Measurements from ENCODE around the gene SRPK3.

The SRPK3 gene

GRCh38 chrX:153771415-153772315 lies 9.2 kb upstream of the SRPK3 start:
- no peak for DNase-seq

- DNase-seq = no peak
Observed at GRCh38 chrX:153772316-153773217, 8.3 kb upstream of the SRPK3 start.

DNA sequence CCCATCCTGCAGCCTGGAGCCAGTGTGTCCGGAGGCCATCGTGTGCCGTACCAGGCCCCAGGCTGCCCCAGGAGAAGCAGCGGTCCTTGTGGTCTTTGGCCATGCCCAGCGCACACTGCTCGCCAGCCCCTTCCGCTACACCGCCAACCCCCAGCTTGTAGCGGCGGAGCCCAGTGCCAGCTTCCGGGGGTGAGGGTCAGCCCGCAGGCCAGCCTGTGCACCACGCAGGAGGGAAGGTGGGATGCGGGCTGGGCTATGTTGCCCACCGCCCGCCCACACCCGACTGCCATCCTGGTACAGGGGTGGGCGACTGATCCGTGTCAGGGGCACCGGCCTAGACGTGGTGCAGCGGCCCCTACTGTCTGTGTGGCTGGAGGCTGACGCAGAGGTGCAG lies 7.6 kb upstream of the SRPK3 start:
- DNase-seq = no peak

DNA sequence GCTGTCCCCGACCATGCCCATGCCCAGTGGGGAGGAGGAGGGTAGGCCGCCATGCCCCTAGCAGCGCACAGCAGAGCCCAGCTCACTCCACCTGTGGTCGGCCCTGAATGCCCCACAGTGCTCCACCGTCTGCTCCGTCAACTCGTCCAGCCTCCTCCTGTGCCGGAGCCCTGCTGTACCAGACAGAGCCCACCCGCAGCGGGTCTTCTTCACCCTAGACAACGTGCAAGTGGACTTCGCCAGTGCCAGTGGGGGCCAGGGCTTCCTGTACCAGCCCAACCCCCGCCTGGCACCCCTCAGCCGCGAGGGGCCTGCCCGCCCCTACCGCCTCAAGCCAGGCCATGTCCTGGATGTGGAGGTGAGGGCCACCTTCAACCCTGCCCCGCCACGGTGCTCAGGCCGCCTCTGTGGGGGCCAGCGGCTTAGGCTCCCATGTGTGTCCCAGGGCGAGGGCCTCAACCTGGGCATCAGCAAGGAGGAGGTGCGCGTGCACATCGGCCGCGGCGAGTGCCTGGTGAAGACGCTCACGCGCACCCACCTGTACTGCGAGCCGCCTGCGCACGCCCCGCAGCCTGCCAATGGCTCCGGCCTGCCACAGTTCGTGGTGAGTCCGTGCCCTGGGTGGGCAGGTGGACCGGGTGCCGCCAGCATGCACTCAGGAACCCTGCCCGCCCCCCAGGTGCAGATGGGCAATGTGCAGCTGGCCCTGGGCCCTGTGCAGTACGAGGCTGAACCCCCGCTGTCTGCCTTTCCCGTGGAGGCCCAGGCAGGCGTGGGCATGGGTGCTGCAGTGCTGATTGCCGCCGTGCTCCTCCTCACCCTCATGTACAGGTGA lies 6.9 kb upstream of the SRPK3 start:
- DNase-seq = no peak

GRCh38 chrX:153774576-153775292 lies 6.1 kb upstream of the SRPK3 start:
- DNase-seq = no peak

- no peak for DNase-seq
Observed at GRCh38 chrX:153775293-153776119, 5.3 kb upstream of the SRPK3 start.

DNA sequence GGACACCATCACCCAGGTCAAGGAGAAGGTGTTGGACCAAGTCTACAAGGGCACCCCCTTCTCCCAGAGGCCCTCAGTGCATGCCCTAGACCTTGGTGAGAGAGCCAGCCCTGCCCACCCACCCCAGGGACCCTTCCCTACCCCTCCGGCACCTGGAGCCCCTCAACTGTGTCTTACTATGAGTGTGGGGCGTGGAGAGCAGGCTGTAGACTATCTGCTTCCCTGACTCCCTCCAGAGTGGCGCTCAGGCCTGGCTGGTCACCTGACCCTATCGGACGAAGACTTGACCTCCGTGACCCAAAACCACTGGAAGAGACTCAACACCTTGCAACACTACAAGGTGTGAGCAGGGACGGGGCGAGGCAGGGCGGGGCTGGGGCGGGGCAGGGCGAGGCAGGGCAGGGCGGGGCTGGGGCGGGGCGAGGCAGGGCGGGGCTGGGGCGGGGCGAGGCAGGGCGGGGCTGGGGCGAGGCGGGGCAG lies 4.7 kb upstream of the SRPK3 start:
- DNase-seq = no peak

- DNase-seq = no peak
Observed at GRCh38 chrX:153776611-153777045, 4.2 kb upstream of the SRPK3 start.

DNA sequence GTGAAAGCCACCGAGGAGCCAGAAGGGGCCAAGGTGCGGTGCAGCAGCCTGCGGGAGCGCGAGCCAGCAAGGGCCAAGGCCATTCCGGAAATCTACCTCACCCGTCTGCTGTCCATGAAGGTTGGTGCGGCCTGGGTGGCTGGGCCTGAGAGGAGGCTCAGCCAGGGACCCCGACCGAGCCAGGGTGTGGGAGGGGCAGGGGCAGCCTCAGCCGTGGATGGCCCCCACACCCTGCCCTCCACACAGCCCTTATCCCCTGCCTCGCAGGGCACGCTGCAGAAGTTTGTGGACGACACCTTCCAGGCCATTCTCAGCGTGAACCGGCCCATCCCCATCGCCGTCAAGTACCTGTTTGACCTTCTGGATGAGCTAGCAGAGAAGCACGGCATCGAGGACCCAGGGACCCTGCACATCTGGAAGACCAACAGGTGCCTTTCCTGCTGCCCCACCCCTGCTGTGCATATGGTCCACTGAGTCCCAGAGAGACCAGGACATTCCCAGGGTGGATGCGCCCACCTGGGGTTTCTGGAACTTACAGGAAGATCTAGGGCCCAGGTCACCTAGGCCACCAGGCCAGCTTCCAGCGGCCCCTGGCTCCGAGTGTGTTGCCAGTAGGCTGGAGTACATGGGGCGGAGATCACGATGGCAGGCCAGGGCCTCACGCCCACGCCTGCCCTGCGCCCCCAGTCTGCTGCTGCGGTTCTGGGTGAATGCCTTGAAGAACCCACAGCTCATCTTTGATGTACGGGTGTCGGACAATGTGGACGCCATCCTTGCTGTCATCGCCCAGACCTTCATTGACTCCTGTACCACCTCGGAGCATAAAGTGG lies 3.4 kb upstream of the SRPK3 start:
- no peak for DNase-seq

- no peak for DNase-seq
Observed at GRCh38 chrX:153778181-153778580, 2.7 kb upstream of the SRPK3 start.

- DNase-seq = no peak
Observed at GRCh38 chrX:153778684-153779101, 2.1 kb upstream of the SRPK3 start.

DNA sequence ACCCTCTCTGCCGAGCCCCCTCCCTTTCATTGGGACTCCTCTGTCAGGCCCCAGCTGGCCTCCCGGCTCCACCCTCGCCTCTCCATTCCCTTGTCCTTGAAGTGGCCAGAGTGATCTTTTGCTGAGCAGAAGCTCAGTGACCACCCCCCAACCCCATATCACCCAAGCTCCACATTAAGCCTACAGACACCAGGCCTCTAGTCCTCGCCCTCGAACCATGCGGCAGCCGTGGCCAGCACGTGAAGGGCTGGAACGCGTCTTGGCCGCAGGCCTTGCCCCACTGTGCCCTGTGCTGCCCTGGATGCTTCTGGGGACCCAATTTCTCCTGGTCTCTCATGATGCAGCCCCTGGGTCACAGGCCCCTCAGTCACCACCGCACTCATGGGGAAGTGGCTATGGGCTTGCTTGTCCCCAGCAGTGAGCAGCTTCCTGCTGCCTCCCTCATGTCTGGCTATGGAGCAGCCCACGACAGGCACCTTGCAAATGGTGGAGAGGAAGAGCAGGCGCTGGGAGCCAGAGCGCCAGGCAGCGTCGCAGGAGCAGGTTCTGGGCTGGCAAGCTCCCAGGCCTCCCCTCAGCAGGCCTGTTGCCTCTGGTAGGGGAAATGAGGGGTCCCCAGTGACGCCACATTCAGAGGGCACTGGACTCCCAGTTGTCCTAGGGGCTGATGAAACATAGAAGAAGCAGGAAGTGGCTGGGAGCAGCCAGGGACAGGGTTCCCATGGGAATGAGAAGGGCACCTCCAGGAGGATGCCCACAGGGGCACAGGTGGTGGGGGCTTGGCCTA lies 757 bp upstream of the SRPK3 start:
- DNase-seq = no peak

- DNase-seq = no peak
Observed at GRCh38 chrX:153781428-153782047, 697 bp downstream of the SRPK3 start.

GRCh38 chrX:153782313-153782712 lies 1.5 kb downstream of the SRPK3 start:
- no peak for DNase-seq

- DNase-seq = no peak
Observed at GRCh38 chrX:153782871-153783270, 2.0 kb downstream of the SRPK3 start.

- DNase-seq = no peak
Observed at GRCh38 chrX:153783378-153784013, 2.7 kb downstream of the SRPK3 start.

GRCh38 chrX:153784325-153784967 lies 3.6 kb downstream of the SRPK3 start:
- no peak for DNase-seq

GRCh38 chrX:153786669-153787068 lies 5.8 kb downstream of the SRPK3 start:
- no peak for DNase-seq

Measured in stimulated activated CD8-positive, alpha-beta memory T cell treated with anti-CD3 and anti-CD28 coated beads, Interleukin-4, amount 100 ng/mL, for 48 hours (primary cell).